HG02970 (cell line): ENCODE results near the gene BRD3.

Experiments used
- ATAC-seq: cut with Tn5 transposase; IDR thresholded peaks from one replicate; pipeline ENCODE4 v1.9.1; 2021; ENCODE audit warnings: mild to moderate bottlenecking, moderate library complexity, moderate number of reproducible peaks; ENCODE audit not compliant: unreplicated experiment, low FRiP score

Gene BRD3

DNA sequence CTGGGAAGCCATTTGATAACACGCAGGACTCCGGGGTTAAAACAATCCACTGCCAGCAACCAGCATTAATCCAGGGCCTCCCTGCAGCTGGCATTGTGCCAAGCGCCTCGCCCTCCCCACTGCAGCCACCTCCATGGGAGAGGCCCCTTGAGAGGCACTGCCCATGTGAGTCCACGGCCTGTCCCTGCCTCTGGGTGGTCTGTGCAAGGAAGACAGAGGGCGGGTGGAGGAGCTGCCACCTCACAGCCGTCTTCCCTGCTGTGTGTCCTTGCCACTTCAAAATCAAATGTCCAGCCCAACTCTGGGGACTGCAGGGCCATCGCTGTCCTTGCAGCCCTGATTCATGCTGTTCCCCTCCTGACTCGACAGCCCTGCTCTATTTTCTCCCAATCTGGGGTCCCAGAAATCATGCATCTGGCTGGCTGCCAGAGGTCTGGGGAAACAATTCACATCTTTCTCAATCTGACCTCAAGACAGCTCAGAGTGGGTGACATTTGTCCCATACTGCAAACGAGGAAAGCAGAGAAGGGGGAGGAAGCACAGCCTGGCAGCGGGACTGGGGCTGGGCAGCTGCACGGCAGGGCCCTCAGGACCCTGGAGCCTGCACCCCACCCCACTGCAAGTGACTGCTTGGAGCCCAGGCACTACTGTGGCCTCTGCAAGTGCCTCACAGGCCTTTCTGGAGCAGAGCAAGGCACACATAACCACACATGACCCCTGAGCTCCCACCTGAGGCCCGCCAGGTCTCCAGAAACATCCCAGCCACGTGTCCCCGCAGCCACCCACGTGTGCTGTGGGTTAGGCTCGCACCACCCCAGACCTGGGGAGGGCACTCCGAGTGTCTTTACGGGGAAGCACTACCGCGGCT lies 26.8 kb downstream of the BRD3 start:
- no peak for ATAC-seq

DNA sequence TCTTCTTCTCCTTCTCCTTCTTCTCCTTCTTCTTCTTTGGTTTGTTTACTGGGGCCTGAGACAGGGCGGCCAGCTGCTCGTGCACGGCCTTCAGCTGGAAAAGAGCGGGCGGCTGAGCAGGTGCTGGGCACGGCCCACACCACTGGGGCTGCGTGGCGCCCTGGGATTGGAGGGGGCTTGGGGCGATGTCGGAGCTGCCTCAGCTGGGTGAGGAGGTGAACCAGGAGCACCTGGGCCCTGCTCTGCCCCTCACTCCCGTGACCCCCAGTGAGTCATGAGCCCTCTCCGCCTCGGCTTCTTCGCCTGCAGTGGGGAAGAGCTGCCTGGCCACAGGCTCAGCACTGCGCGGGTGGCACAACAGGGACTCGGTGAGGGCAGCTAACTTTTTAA lies 27.7 kb downstream of the BRD3 start:
- ATAC-seq = no peak

DNA sequence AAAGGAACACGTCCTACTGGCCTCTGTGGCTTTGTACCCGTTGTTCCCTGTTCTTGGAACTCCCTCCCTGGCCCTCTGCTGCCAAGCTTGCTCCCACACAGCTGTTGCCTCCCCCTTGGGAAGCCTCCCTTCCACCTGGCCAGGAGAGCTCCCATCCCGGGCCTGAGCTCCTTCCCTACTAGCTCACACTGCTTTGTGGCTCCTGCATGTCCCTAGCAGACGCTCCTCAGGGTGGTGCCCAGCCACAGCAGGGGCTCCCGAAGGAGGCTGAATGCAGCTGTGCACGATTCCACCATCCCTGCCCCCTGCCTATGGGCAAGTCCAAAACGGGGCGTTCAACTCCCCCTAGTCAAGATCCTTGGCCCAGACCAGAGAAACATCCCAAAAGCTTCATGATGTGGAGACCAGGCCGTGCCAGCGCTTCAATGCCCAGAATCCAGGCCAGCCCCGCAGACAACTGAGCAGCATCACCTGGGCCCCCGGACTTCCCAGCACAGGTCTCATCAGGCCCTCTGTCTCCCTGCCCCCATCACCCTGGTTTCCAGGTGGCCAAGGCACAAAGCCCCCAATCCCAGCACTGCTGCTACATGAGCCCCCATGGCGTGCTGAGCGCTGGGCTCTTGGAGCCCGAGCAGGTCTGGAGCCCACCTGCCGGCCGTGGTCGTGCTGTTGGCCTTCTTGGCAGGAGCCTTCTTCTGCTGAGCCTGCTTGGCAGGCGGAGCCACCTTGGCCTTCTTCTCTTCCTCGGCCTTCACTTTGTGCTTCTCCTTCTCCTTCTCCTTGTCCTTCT lies 28.2 kb downstream of the BRD3 start:
- no peak for ATAC-seq

DNA sequence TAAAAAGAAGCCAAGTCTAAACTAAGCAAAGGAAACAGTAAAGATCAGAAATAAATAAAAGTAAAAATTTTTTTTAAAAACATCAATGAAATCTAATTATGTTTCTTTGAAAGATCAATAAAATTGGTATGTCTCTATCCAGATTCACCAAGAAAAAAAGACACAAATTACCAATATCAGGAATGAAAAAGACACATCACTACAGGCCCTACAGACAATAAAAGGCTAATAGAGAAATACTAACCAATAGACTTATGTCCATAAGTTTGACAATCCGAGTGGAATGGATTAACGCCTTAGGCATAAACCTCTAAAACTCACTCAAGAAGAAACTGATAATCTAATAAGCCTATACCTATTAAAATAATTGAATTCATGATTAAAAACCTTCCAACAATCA lies 30.2 kb downstream of the BRD3 start:
- ATAC-seq = no peak

DNA sequence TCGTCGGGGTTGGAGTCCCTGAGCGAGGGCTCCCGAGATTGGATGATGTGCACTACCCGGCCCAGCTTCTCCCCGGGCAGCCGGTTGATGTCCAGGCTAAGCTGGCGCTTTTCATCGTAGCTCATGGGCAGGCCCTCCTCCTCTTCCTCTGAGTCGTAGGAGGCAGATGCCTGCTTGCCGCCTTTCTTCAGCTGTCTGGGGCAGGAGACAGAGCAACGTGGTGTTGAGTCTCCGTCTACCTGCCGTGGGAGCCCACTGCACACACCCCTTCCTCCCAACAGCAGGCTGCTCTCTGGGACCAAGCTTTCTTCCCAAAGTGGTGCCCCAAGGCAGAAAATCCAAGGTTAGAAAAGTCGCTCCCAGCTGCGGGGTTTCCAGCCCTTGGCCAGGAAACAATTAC lies 31.7 kb downstream of the BRD3 start:
- ATAC-seq = no peak

DNA sequence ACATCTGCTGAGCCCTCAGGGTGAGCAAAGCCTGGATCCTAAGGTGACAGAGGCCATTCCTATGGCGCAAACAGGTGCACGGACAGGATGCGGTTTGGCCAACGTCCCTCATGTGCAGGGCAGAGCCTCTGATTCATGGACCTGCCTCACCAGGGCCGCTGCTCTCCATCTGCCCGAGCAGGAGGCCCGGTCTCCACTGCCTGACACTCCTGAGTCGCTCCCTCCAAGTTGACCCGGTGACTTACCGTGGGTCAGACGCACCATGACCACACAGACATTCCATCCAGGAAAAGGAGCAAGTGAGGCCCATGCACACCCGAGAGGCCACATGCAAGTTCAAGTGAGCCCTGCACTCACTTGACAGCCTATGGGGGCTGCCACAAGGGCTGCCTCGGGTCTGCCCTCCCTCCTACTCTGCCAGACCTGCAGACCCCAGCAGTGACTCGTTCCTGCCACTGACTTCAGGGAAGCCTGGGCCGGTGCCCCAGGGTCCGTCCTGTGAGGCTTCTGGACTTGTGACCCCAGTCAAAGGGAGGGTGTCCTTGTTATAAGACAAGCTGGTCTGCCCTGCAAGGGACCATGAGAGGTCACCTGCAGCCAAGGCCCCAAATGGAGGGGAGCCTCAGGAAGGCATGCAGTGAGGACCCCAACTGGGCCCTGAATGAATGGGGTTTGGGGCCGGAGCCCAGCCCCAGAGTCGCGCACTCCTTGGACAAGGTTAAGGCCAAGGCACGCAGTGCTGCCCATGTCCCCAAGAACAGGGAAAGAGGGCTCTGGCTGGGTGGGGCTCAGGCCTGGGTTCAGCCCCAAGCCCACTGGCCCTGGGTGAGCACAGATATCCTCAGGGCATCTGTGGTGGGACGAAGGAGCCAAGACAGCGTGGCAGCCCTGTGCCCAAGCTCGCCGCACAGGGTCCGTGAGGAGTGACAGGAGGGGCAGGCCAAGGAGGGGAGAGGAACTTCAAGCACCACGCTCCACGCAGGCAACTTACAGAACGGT lies 32.5 kb downstream of the BRD3 start:
- ATAC-seq = no peak

DNA sequence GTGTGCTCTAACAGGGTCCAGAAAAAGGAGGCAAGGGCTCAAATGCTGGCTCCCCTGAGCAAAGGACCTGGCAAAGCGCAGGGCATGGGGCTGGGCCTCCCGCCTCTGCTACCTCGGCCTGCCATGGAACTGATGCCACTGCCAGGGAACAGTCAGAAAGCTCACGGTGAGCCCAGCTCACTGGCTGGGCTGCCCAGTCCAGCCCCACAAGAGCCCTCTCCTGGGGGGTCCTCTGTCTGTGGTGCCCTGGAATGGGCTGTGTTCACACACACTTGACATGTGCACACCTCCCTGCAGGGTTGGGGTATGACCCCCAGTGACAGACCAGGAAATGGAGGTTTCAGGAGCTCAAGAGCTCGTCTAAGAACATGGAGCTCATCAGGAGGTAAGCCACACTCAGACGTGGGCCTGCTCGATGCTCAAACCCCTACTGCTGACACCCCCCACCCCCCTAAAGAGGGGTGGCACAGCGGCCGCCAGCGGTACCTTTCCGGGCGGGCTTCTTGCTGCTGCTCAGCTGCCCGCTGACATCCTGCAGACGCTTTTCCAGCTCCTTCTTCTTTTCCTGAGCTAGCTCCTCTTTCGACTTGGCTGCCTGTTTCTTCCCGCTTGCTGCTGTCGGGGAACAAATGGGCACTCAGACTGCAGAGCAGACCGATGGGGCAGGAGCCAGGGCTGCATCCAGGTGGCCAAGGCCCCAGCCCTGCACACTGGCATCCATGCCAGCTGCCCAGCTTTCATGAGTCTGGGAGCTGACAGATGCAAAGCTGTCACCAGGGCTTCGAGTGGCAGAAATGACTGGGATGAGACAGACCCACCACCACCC lies 33.4 kb downstream of the BRD3 start:
- ATAC-seq = no peak

DNA sequence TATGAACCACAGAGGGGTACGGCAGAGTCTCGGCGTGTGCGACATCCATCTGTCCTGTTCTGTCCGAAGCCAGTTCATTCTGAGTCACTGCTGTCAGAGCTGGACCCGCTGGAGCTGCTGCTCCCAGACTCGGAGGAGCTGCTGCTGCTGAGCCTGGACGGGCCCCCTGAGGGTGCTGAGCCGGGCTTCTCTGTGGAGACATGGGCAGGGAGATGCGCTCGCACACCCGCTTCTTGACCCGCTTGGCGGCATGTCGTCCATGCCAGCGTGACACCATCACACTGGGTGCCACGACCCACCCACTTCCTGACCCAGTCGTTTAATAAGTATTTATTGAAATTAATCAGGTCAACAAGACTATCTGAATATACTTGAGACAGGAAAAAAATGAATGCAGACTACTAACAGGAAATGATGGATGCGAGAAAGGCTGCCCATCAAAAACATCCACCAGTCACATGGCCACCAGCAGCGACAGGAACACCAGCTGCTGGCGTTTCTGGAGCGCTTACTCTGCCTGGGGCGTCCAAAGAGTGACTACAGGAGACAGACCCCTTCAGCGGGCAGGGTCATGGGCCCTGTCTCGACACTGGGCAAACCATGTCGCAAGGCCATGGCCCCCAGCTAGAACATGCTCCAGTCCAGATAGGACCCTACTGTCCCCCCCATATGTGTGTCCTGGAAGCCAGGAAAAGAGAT lies 34.2 kb downstream of the BRD3 start:
- ATAC-seq = no peak

DNA sequence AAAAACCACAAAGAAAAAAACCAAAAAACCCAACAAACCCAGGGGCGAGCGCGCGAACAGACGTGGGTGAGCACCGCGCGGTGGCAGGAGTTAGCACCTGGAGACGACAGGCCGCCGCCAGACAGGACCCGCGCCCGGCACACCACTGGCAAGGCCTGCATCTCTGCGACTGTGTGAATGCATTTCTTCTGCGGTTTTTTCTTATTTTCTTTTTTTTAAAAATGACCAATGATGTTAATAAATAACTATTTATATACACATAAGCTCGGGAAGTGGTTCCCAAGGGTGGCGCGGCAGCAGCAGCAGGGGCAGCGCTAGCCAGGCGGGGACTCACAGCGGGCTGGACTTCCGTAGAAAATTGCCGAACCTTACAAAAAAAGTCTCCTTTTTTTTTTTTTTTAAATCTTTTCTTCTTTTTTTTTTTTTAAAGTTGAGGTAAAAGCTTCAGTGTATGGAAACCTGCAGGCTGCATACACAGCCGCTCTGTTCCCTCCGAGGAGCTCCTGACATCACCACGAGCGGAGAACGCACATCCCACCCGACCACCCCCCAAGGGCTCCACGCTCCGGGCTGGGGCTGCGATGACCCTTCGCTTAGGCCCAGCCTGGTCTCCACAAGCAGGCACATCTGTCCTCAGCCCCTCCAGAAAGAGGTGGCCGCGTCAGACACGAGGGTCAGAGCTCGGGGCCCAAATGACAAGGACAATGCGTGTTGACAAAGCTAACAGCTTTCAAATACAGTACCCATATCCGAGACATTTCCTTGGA lies 35.2 kb downstream of the BRD3 start:
- ATAC-seq = no peak

DNA sequence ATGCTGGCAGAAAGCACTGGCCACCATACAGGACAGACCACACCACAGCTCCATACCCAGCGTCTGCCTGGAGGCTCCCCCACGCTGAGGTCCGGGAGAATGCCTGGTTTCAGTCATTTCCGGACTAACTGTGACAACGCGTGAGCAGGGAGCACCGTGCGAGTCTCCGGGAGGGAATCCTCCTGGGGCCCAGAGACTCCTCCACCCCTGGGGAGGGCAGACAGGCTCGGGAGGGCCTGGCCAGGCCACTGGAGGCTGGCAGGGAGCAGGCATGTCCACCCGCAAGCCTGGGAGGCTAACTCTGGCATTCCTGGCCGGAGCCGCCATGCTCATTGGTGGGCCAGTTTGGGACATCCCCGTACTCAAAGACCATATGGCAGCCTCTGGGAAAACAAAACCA lies 36.0 kb downstream of the BRD3 start:
- no peak for ATAC-seq

DNA sequence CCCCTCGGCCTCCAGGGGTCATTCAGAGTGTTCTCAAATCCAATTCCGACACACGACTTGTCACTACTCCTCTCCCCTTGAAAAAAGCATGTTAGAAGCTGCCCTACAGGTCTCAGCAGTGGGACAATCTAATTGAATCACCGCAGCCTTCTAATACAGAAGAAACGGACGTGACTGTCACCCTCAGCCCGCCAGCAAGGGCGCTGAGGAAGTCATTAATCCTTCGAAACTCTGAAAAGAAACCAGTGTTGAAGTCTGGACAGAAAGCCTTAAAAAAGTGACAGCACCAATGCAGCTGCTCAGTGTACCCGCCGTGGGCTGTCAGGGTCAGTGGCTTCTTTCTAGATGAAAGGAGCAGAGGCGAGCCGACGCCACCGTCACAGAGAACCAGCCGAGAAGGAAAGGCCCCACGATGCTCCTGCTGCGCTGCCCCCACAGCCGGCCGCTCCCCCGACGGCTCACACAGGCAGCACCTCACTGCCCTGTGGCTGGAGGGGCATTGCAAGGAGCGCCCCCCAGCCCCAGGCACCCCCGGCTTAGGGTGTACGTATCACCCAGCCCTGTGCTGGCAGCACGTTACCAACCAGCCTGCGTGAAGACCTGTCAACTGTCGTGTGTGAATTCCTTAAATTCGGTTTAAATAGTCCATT lies 36.9 kb downstream of the BRD3 start:
- no peak for ATAC-seq

DNA sequence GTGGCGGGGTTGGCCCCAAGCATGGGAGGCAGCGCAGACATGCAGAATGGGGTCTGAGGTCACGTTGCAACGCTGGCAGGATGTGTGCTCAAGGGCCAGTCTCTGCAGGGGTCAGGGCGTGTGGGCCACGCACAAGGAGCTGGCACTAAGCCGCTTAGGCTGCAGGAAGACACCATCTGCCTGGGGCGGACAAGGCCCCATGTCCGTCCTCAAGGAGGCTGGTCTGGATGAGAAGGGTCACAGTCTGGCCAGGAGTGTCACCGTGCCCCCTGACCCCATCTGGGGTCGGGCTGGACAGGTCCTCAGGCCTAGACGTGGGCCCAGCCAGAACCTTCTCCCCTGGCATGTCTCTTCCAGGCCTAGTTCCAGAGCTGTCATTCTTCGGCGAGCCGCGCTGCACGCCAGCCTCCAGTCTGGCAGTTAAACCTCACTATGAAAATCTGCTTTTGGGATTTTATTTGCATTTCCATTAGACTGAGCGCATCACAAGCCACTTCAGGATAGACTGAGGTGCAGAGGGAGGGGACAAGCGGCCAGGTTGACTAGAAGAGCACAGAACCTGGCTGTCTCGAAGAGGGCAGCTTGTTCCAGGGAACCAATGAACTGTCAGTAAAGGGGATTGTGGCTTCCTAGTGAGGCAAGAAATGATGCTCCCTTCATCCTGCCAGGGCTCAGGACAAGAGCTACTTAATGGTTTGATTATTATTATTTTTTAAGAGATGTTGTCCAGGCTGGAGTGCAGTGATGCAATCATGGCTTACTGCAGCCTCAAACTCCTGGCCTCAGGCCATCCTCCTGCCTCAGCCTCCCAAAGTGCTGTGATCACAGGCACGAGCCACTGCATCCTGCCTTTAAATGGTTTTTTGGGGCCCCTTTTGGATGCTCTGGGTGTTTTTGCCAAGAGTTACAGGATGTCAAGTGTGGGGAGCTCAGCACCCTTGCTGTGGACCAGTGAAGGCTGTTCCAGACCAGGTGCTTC lies 38.3 kb downstream of the BRD3 start:
- no peak for ATAC-seq

DNA sequence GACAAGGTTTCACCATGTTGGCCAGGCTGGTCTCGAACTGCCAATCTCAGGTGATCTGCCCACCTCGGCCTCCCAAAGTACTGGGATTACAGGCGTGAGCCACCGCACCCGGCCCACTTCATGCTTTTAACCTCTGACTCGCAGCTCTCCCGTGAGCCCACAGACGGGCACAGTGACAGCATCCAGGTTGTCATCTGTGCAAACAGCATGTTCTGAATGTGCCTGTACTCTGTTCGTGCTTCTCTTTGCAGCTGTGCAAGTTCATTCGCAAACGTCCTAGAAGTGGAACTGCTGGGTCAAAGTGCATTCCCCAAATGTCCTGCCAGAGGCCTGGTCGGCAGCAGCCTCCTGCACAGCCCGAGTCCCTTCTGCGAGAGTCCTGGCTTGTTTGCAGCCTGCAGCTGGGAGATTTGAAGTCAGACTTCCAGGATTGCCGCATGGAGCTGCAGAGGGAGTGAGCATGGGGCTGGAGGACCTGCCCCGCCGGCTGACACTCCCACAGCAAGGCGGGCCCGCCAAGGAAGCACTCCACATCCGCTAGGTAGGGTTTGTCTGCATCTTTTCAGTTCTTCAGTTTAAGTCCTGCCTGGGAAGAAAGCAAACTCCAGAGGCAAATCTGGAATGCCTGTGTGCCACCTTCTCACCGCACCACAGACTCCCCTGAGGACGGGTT lies 39.1 kb downstream of the BRD3 start:
- no peak for ATAC-seq

DNA sequence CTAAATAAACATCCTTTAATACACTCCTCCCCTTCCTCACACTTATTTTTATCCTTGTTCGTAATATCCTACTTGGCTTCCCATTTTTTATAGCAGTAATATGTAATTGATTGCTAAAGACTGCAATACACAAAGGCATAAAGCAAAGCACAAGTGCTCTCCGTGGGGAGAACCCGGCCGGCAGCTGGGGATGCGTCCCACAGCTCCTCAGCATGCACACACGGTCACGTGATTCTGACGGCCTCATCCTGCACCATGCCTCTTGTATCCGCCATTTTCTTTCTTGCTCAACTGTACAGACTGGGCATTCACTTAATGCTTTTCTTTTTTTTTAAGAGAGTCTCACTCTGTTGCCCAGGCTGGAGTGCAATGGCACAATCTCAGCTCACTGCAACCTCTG lies 39.8 kb downstream of the BRD3 start:
- ATAC-seq = no peak

DNA sequence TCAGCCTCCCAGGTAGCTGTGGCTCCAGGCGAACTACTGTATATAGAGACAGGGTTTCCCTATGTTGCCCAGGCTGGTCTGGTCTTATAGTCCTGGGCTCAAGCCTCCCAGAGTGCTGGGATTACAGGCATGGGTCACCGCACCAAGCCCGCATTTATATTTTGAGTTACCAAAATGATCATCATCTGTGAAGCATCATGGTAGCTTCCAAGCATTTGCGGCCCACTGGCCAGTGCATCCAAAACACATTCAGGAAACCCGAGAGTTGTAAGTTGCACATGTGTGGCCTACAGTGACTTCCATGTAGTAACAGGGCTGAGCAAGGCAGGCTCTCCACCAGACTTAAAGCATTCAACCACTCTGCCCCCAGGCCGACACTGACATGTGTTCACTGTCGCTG lies 40.3 kb downstream of the BRD3 start:
- ATAC-seq = no peak

DNA sequence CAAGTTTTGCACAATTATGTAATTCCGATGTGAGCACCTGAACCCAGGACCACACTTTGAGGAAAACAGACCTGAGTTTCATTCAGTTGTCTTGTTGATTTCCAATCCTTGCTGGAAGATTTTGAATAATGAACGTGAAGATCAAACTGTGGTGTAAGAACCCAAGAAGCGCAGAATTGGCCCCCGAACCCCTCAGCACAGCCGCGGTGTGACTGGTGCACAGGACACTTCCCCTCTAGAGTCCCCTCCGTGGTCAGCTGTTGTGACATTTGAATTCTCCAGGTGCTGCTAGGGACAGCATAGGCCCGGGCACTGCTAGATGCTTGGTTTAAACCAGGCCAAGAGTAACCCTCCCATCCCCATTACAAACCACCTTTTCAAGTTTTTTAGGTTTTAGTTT lies 40.8 kb downstream of the BRD3 start:
- no peak for ATAC-seq
